ENCODE measurements around the gene NUP42.

NUP42 gene

GRCh38 chr7:23242935-23243334 lies 61.1 kb downstream of the NUP42 start:
- Histone ChIP-seq H3K4me1 (ENCODE audit: control insufficient read depth, insufficient read depth, low read length, poor library complexity, severe bottlenecking) (peaks cover under 1% of the 10 kb centered on the region), H3K36me3 (ENCODE audit: control insufficient read depth, insufficient read depth, low read length) (no peaks in the 10 kb centered on the region), H3K27ac (ENCODE audit: insufficient read depth, low read length, poor library complexity, severe bottlenecking) (no peak overlapping the region), H3K9me3 (ENCODE audit: control insufficient read depth, low read length) (no peaks in the 10 kb centered on the region), H3K4me3 (ENCODE audit: insufficient read depth, low read depth, low read length, poor library complexity, severe bottlenecking) (no peak overlapping the region), H3K27me3 (replicated peaks; ENCODE audit: control insufficient read depth, insufficient read depth, low read length, poor library complexity, severe bottlenecking) (peaks cover 12% of the 10 kb centered on the region)
- no peak for DNase-seq

GRCh38 chr7:23246555-23246954 lies 64.7 kb downstream of the NUP42 start, which contains the start of gene GPNMB:
GPNMB (plus strand) TSS chr7:23246775; CDS start chr7:23246858, 83 bp downstream.
- no peak for DNase-seq
- Histone ChIP-seq H3K27me3 (replicated peaks; ENCODE audit: control insufficient read depth, insufficient read depth, low read length, poor library complexity, severe bottlenecking) (peaks cover 15% of the 10 kb centered on the region), H3K4me3 (ENCODE audit: insufficient read depth, low read depth, low read length, poor library complexity, severe bottlenecking) (no peak within 1 kb of the TSS), H3K4me1 (ENCODE audit: control insufficient read depth, insufficient read depth, low read length, poor library complexity, severe bottlenecking) (peaks cover 2% of the 10 kb centered on the region), H3K9me3 (ENCODE audit: control insufficient read depth, low read length) (no peaks in the 10 kb centered on the region), H3K36me3 (ENCODE audit: control insufficient read depth, insufficient read depth, low read length) (no peaks in the 10 kb centered on the region), H3K27ac (ENCODE audit: insufficient read depth, low read length, poor library complexity, severe bottlenecking) (no peak within 1 kb of the TSS)

GRCh38 chr7:23247046-23247602 lies 65.3 kb downstream of the NUP42 start:
- Histone ChIP-seq H3K27me3 (replicated peaks; ENCODE audit: control insufficient read depth, insufficient read depth, low read length, poor library complexity, severe bottlenecking) (peaks cover 15% of the 10 kb centered on the region), H3K4me3 (ENCODE audit: insufficient read depth, low read depth, low read length, poor library complexity, severe bottlenecking) (no peak overlapping the region), H3K27ac (ENCODE audit: insufficient read depth, low read length, poor library complexity, severe bottlenecking) (no peak overlapping the region), H3K9me3 (ENCODE audit: control insufficient read depth, low read length) (no peaks in the 10 kb centered on the region), H3K4me1 (ENCODE audit: control insufficient read depth, insufficient read depth, low read length, poor library complexity, severe bottlenecking) (peaks cover 2% of the 10 kb centered on the region), H3K36me3 (ENCODE audit: control insufficient read depth, insufficient read depth, low read length) (no peaks in the 10 kb centered on the region)
- no peak for DNase-seq

GRCh38 chr7:23247603-23248335 lies 65.9 kb downstream of the NUP42 start:
- DNase-seq, result no peak

GRCh38 chr7:23249486-23249885 lies 67.6 kb downstream of the NUP42 start:
- Histone ChIP-seq H3K36me3 (ENCODE audit: control insufficient read depth, insufficient read depth, low read length) (no peaks in the 10 kb centered on the region), H3K4me3 (ENCODE audit: insufficient read depth, low read depth, low read length, poor library complexity, severe bottlenecking) (no peak overlapping the region)

More at GRCh38 chr7:23247603-23248335, 65.9 kb downstream of the NUP42 start:
- Histone ChIP-seq H3K9me3 (ENCODE audit: control insufficient read depth, low read length) (no peaks in the 10 kb centered on the region), H3K27ac (ENCODE audit: insufficient read depth, low read length, poor library complexity, severe bottlenecking) (no peak overlapping the region), H3K4me1 (ENCODE audit: control insufficient read depth, insufficient read depth, low read length, poor library complexity, severe bottlenecking) (peaks cover 2% of the 10 kb centered on the region), H3K27me3 (replicated peaks; ENCODE audit: control insufficient read depth, insufficient read depth, low read length, poor library complexity, severe bottlenecking) (peaks cover 15% of the 10 kb centered on the region), H3K36me3 (ENCODE audit: control insufficient read depth, insufficient read depth, low read length) (no peaks in the 10 kb centered on the region), H3K4me3 (ENCODE audit: insufficient read depth, low read depth, low read length, poor library complexity, severe bottlenecking) (no peak overlapping the region)

More at GRCh38 chr7:23249486-23249885, 67.6 kb downstream of the NUP42 start:
- peaks cover 2% of the 10 kb centered on the region for H3K4me1 ChIP-seq (ENCODE audit: control insufficient read depth, insufficient read depth, low read length, poor library complexity, severe bottlenecking)
- peaks cover 15% of the 10 kb centered on the region for H3K27me3 ChIP-seq (replicated peaks; ENCODE audit: control insufficient read depth, insufficient read depth, low read length, poor library complexity, severe bottlenecking)
- no peak overlapping the region for H3K27ac ChIP-seq (ENCODE audit: insufficient read depth, low read length, poor library complexity, severe bottlenecking)
- no peak for DNase-seq
- no peaks in the 10 kb centered on the region for H3K9me3 ChIP-seq (ENCODE audit: control insufficient read depth, low read length)
